ENCODE results near the gene CYTIP. TPM values are rescaled to one million over a fixed set of nuclear protein-coding genes. Genes with fewer than 3 reads are reported as not detected.

The CYTIP gene
- total and polyA plus RNA-seq, 2 of the 13 experiments (the other 11 are each of a cell fraction or from before 2014, with no cell fraction given): not detected

GRCh38 chr2:157477919-157478318 lies 34.0 kb upstream of the CYTIP start:
- H3K79me2 ChIP-seq (ENCODE audit: insufficient read depth, low read length): no peaks in the 10 kb centered on the region
- no peak overlapping the region for H2AFZ ChIP-seq (ENCODE audit: low read length)
- no TSS peak for BruUV-seq (replicated peaks)
- no peak overlapping the region for H3K27ac ChIP-seq (ENCODE audit: extremely low read length, insufficient read depth, low read length)
- no peaks in the 10 kb centered on the region for H3K4me1 ChIP-seq (ENCODE audit: insufficient read depth, low read length)
- no peaks in the 10 kb centered on the region for H3K36me3 ChIP-seq (replicated peaks in 1 of 2; ENCODE audit: control insufficient read depth in 1 of 2, insufficient read depth in 2 of 2, low read length in 2 of 2)
- no peak for ATAC-seq
- H3K4me3 ChIP-seq (replicated peaks in 1 of 3; ENCODE audit: insufficient read depth in 1 of 3, low read depth in 2 of 3, low read length in 3 of 3): no peak overlapping the region
- DNase-seq (ENCODE audit: low spot score): no peak
- CTCF ChIA-PET (ENCODE audit: low intra/inter-chr PET ratio, low total read pairs): no interaction called here
- H3K9ac ChIP-seq (ENCODE audit: insufficient read depth, low read depth, low read length): no peak overlapping the region
- no peaks in the 10 kb centered on the region for H3K9me3 ChIP-seq (ENCODE audit: low read length)
- intact Hi-C loops (cut with micrococcal nuclease; ENCODE audit: unreplicated experiment) (no loop called here), in situ Hi-C loops (cut with HindIII; ENCODE audit: extremely low pct_ligation_motif_present, low pct_unique_long_range_greater_than_20kb) (loop anchor here (25.0 kb wide), 1 partner anchor 284 kb away; no protein-coding TSS in a partner anchor)
- no peaks in the 10 kb centered on the region for H3K27me3 ChIP-seq (ENCODE audit: control insufficient read depth in 1 of 2, insufficient read depth in 2 of 2, low read length in 2 of 2)
- FAIRE-seq: no peak
- H3K4me2 ChIP-seq (ENCODE audit: low read depth, low read length): no peak overlapping the region
- no peaks in the 10 kb centered on the region for H4K20me1 ChIP-seq (ENCODE audit: insufficient read depth, low read length)
- POLR2A ChIA-PET: no interaction called here
- TF ChIP-seq ZNF776 (CRISPR knock-in tag; IDR thresholded peaks at IDR 0.05) (no peak), ZNF749 (CRISPR knock-in tag; IDR thresholded peaks at IDR 0.05; ENCODE audit: borderline replicate concordance) (no peak), SALL2 (CRISPR knock-in tag; IDR thresholded peaks at IDR 0.05) (no peak), RERE (CRISPR knock-in tag; IDR thresholded peaks at IDR 0.05; ENCODE audit: low read depth) (no peak)
- TF ChIP-seq, protein P1, sequence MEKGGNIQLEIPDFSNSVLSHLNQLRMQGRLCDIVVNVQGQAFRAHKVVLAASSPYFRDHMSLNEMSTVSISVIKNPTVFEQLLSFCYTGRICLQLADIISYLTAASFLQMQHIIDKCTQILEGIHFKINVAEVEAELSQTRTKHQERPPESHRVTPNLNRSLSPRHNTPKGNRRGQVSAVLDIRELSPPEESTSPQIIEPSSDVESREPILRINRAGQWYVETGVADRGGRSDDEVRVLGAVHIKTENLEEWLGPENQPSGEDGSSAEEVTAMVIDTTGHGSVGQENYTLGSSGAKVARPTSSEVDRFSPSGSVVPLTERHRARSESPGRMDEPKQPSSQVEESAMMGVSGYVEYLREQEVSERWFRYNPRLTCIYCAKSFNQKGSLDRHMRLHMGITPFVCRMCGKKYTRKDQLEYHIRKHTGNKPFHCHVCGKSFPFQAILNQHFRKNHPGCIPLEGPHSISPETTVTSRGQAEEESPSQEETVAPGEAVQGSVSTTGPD (CRISPR knock-in tag; IDR thresholded peaks at IDR 0.05): no peak
